GM18508 (cell line): ENCODE measurements around the gene LMAN1L.

Experiments
- ATAC-seq: cut with Tn5 transposase; IDR thresholded peaks from one replicate; pipeline ENCODE4 v1.9.1; 2021; ENCODE audit warnings: moderate number of reproducible peaks; ENCODE audit not compliant: insufficient read depth, unreplicated experiment

Gene LMAN1L

GRCh38 chr15:74873036-74873755 is 60.6 kb downstream of the LMAN1L start, which contains the start of gene SCAMP2:
Gene SCAMP2, minus strand, starts transcription at chr15:74873365. Its CDS starts 110 bp downstream, at chr15:74873255.
- ATAC-seq = peak; percentile 61

- no peak for ATAC-seq
Observed at GRCh38 chr15:74873756-74874424, 61.3 kb downstream of the LMAN1L start.
